GM12874 (cell line): ENCODE results near the gene PUM2.

Source experiments
- TF ChIP-seq, protein P1 (sequence below): IDR thresholded peaks from 2 replicates; pipeline ENCODE4 v1.5.1; 2011; ENCODE audit warnings: low read depth, mild to moderate bottlenecking, control low read depth, low read length, moderate library complexity; ENCODE audit not compliant: insufficient read depth

Gene PUM2

DNA sequence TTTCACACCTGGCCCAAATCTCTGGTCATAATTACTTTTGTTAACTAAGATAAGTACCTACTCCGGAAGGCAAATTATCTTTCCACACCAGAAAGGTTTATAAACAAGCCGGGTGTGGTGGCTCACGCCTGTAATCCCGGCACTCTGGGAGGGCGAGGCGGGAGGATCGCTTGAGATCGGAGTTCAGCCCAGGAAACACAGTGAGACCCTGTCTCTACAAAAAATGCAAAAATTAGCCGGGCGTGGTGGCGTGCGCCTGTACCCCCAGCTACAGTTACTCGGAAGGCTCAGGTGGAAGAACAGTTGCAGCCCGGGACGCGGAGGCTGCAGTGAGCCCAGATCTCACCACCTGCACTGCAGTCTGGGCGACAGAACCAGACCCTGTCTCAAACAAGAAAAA is 2.1 kb downstream of the PUM2 start:
- TF ChIP-seq, protein P1, sequence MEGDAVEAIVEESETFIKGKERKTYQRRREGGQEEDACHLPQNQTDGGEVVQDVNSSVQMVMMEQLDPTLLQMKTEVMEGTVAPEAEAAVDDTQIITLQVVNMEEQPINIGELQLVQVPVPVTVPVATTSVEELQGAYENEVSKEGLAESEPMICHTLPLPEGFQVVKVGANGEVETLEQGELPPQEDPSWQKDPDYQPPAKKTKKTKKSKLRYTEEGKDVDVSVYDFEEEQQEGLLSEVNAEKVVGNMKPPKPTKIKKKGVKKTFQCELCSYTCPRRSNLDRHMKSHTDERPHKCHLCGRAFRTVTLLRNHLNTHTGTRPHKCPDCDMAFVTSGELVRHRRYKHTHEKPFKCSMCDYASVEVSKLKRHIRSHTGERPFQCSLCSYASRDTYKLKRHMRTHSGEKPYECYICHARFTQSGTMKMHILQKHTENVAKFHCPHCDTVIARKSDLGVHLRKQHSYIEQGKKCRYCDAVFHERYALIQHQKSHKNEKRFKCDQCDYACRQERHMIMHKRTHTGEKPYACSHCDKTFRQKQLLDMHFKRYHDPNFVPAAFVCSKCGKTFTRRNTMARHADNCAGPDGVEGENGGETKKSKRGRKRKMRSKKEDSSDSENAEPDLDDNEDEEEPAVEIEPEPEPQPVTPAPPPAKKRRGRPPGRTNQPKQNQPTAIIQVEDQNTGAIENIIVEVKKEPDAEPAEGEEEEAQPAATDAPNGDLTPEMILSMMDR: no peak

GRCh38 chr2:20346565-20347381 is 3.9 kb downstream of the PUM2 start:
- TF ChIP-seq, protein P1: no peak

- TF ChIP-seq, protein P1: no peak
These were observed 7.5 kb downstream of the PUM2 start for GRCh38 chr2:20343128-20343527.

- TF ChIP-seq, protein P1: no peak
These were observed 11.6 kb downstream of the PUM2 start for GRCh38 chr2:20339012-20339411.

DNA sequence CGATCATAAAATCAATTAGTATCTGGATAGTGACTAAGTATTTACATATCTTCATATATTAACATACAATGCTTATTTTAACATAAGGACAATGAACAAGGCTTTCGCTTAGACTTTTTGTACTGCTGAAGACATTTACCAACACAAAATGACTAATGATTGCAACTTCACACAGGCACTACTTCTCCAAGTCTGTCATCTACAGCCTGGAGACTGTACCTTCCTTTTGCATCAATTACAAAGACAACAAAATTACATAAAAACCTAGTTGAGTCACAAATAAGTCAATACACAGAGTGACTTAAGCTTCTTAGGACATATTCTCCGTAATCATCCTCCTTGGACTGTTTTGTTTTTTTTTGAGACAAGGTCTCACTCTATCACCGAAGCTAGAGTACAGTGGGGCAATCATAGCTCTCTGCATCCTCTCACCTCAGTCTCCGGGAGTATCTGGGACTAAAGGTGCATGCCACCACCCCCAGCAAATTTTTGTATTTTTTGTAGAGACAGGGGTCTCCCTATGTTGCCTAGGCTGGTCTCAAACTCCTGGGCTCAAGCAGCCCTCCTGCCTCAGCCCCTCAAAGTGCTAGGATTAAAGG is 15.9 kb downstream of the PUM2 start:
- TF ChIP-seq, protein P1: no peak

- TF ChIP-seq, protein P1: no peak
These were observed 16.9 kb downstream of the PUM2 start for GRCh38 chr2:20333738-20334137.

GRCh38 chr2:20330192-20330591 is 20.5 kb downstream of the PUM2 start:
- TF ChIP-seq, protein P1: no peak
